HUES64 (cell line): ENCODE results near the gene GNPAT.

ENCODE experiments used
- H3K27ac ChIP-seq: 2 replicates; pipeline ENCODE4 v1.7.0; 2013; ENCODE audit warnings: low read depth, low read length, inconsistent platforms
- H3K27me3 ChIP-seq: 2 replicates; pipeline ENCODE4 v1.6.1; 2013; ENCODE audit warnings: mild to moderate bottlenecking, low read length; ENCODE audit not compliant: insufficient read depth
- H3K36me3 ChIP-seq: 2 replicates; pipeline ENCODE4 v1.6.1; 2013; ENCODE audit warnings: mild to moderate bottlenecking, low read length; ENCODE audit not compliant: insufficient read depth
- H3K4me1 ChIP-seq: 2 replicates; pipeline ENCODE4 v1.6.1; 2013; ENCODE audit warnings: mild to moderate bottlenecking, low read length, moderate library complexity; ENCODE audit not compliant: insufficient read depth
- H3K4me3 ChIP-seq: 2 replicates; pipeline ENCODE4 v1.5.1; 2013; ENCODE audit warnings: mild to moderate bottlenecking, low read length, moderate library complexity
- H3K9ac ChIP-seq: 2 replicates; pipeline ENCODE4 v1.6.1; 2013; ENCODE audit warnings: mild to moderate bottlenecking, low read depth, low read length
- H3K9me3 ChIP-seq: 2 replicates; pipeline ENCODE4 v1.6.1; 2013; ENCODE audit warnings: low read depth, low read length; ENCODE audit not compliant: insufficient read depth
- WGBS: fragments of 150-250, 120-280 bp; methylation state at CpG from one replicate; pipeline ENCODE4 v1.1.7; 2013; ENCODE audit warnings: missing lambda C conversion rate; 5-methylcytosine and 5-hydroxymethylcytosine counted together

GNPAT gene

DNA sequence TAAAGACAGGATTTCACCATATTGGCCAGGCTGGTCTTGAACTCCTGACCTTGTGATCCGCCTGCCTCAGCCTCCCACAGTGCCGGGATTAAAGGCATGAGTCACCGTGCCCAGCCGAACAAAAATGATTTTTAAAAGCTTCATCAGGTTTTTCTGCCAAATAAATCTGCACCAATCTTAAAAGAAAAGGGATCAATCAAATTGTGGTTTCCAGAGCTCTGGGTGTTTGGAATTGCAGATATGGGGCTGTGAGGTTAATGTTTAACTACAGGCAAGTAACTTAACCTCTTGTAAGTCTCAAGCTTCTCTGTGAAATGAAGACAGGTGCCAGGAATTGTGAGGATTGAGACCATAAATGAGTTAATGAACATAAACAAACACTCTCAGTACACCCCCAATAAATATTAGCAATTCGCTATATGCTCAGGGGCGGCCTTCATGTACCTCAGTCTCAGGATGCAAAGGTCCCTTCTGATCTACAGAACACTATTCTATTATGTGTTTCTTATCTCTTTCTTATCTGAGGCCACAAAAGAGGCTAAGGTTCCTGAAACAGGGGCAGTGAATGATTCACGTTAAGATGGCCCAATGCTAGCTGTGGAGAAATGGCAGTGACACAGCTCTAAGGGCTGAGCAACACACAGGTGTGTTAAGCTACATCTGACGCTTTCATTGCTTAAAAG lies 7.1 kb upstream of the GNPAT start:
- H3K27me3 ChIP-seq = no peaks in the 10 kb centered on the region
- H3K27ac ChIP-seq = no peak overlapping the region
- H3K9me3 ChIP-seq = no peaks in the 10 kb centered on the region
- H3K36me3 ChIP-seq = peaks cover 18% of the 10 kb centered on the region
- no peaks in the 10 kb centered on the region for H3K4me1 ChIP-seq
- no peak overlapping the region for H3K9ac ChIP-seq
- WGBS = 89% methylated on average over 8 of the region's 8 CpGs
- H3K4me3 ChIP-seq = no peak overlapping the region

DNA sequence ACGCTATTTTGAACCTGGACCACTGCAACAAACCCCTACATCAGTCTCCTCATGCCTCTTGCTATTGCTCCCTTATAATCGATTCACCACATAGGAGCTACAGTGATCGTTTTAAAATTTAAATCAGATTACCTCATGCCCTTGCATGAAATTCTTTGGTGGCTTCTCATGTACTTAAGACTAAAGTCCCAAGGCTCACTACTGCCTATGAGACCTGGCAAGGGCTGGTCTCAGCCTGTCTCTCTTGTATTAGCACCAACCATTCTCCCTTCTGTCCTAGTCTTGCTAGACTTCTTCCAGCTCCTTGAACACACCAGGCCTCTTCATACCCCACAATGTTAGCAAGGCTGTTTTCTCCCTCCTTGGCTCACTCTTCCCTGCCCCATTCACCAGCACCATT lies 6.5 kb upstream of the GNPAT start:
- Histone ChIP-seq H3K9me3 (no peaks in the 10 kb centered on the region), H3K4me1 (no peaks in the 10 kb centered on the region), H3K27me3 (no peaks in the 10 kb centered on the region), H3K9ac (no peak overlapping the region), H3K36me3 (peaks cover 21% of the 10 kb centered on the region), H3K4me3 (no peak overlapping the region), H3K27ac (no peak overlapping the region)
- 92% methylated on average over 3 of the region's 3 CpGs for WGBS

DNA sequence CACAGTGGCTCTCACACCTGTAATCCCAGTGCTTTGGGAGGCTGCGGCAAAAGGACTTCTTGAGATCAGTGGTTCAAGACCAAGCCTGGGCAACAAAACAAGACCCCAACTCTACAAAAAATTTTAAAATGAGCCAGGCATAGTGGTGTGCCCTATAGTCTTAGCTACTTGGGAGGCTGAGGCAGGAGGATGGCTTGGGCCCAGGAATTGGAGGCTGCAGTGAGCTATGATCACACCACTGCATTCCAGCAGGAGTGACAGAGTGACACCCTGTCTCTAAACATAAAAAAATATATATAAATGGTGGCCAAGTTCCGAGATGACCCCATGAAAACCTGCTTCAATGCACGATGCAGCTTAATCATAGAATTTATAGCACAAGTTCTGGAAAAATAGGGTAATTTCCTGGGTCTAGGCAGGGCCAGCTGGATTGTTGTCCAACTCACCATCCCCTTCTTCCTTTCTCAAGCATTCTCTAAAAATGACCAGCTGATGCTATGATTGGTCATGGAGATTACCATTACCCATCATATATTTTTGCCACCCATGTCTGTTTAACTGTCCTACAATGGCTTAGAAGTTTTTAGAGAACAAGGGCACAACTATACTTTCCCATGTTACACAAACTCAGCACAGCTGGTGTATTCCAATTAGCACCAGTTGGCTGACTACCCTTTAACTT lies 5.3 kb upstream of the GNPAT start:
- no peaks in the 10 kb centered on the region for H3K9me3 ChIP-seq
- H3K9ac ChIP-seq = no peak overlapping the region
- no peak overlapping the region for H3K4me3 ChIP-seq
- H3K4me1 ChIP-seq = peaks cover 6% of the 10 kb centered on the region; the same call in 1 of the 2 replicates
- 100% methylated on average over 3 of the region's 3 CpGs for WGBS
- H3K27ac ChIP-seq = no peak overlapping the region
- no peaks in the 10 kb centered on the region for H3K27me3 ChIP-seq
- peaks cover 21% of the 10 kb centered on the region for H3K36me3 ChIP-seq

DNA sequence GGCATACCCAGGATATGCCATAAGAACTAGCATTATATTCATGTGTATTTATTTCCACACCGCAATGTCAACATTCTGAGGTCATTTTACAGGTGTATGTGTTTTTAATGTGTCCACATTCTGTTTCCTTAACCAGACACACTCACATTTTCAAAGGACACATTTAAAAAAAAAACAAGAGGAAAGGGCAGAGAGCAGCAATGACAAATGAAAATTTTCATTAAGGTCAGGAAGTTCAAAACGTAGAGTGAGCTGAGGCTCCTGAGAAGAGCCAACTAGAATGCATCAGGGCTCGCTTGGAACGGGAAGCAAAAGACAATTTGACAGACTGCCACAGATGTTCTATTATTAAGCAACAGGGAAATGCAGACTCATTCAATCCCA lies 4.8 kb upstream of the GNPAT start:
- no peak overlapping the region for H3K9ac ChIP-seq
- WGBS = 95% methylated on average over 3 of the region's 4 CpGs
- H3K9me3 ChIP-seq = no peaks in the 10 kb centered on the region
- peaks cover 21% of the 10 kb centered on the region for H3K36me3 ChIP-seq
- no peaks in the 10 kb centered on the region for H3K27me3 ChIP-seq
- no peak overlapping the region for H3K27ac ChIP-seq
- H3K4me1 ChIP-seq = peaks cover 6% of the 10 kb centered on the region; the same call in 1 of the 2 replicates
- H3K4me3 ChIP-seq = no peak overlapping the region

- Histone ChIP-seq H3K9ac (no peak overlapping the region), H3K4me3 (no peak overlapping the region), H3K36me3 (peaks cover 21% of the 10 kb centered on the region), H3K4me1 (peaks cover 7% of the 10 kb centered on the region; the same call in 1 of the 2 replicates), H3K27ac (no peak overlapping the region), H3K9me3 (no peaks in the 10 kb centered on the region), H3K27me3 (no peaks in the 10 kb centered on the region)
- WGBS = 94% methylated on average over 9 of the region's 9 CpGs
Observed at GRCh38 chr1:231236938-231237337, 4.1 kb upstream of the GNPAT start.

DNA sequence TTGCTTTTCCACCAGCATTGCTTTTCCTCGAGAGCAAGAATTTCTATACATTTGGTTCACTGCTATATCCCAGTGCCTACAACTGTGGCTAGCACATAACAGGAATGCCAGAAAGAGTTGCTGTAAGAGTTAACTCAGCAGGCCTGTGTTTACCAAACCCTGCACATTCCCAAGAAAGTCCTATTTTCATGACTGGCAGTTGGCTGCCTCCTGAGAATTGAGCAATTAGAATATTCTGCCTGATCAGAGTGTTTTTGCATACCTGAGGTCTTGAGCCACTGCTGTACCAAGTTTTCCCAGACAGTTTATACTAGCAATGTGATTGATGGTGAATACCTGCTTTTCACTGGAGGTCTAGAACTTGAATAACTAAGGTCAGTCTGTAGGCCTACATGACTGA lies 2.7 kb upstream of the GNPAT start:
- Histone ChIP-seq H3K4me1 (peaks cover 13% of the 10 kb centered on the region), H3K27me3 (no peaks in the 10 kb centered on the region), H3K27ac (no peak overlapping the region), H3K4me3 (no peak overlapping the region), H3K9me3 (no peaks in the 10 kb centered on the region), H3K36me3 (peaks cover 21% of the 10 kb centered on the region), H3K9ac (no peak overlapping the region)
- 97% methylated on average over 1 of the region's 1 CpG for WGBS

DNA sequence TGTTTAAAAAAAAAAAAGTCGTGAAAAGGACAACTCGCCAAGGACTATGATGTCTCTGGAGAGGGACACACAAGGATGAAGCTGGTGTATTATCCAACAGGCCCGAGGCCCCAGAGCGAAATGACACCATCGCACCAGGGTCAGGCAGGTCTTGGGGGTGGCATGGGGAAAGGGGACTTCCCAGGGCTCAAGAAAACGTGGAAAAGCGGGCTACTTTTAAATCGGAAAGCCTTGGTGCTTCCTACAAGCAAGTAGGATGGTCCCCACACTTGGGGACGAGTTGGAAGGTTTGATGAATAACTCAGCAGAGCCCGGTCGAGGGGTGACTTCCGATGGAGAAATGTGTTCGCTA lies 505 bp upstream of the GNPAT start:
- H3K4me1 ChIP-seq = peaks cover 13% of the 10 kb centered on the region
- peak overlapping the region; percentile 91 for H3K9ac ChIP-seq
- peaks cover 21% of the 10 kb centered on the region for H3K36me3 ChIP-seq
- 5% methylated on average over 13 of the region's 13 CpGs for WGBS
- H3K4me3 ChIP-seq = peak overlapping the region; percentile 96
- H3K27ac ChIP-seq = peak overlapping the region; percentile 78
- H3K9me3 ChIP-seq = no peaks in the 10 kb centered on the region
- H3K27me3 ChIP-seq = no peaks in the 10 kb centered on the region

- Histone ChIP-seq H3K27me3 (no peaks in the 10 kb centered on the region), H3K4me3 (peak overlapping the region; percentile 96), H3K9ac (peak overlapping the region; percentile 91), H3K4me1 (peaks cover 13% of the 10 kb centered on the region), H3K36me3 (peaks cover 21% of the 10 kb centered on the region), H3K9me3 (no peaks in the 10 kb centered on the region), H3K27ac (no peak overlapping the region)
- WGBS = under 1% methylated on average over 10 of the region's 10 CpGs
Observed at GRCh38 chr1:231241750-231242149, 738 bp downstream of the GNPAT start.

GRCh38 chr1:231242516-231243198 lies 1.6 kb downstream of the GNPAT start:
- H3K9me3 ChIP-seq = no peaks in the 10 kb centered on the region
- H3K9ac ChIP-seq = no peak overlapping the region
- peaks cover 15% of the 10 kb centered on the region for H3K36me3 ChIP-seq
- no peaks in the 10 kb centered on the region for H3K27me3 ChIP-seq
- WGBS = 92% methylated on average over 4 of the region's 5 CpGs
- H3K4me1 ChIP-seq = peaks cover 13% of the 10 kb centered on the region
- no peak overlapping the region for H3K27ac ChIP-seq
- H3K4me3 ChIP-seq = peak overlapping the region; percentile 96

GRCh38 chr1:231248778-231249177 lies 7.8 kb downstream of the GNPAT start:
- Histone ChIP-seq H3K27me3 (no peaks in the 10 kb centered on the region), H3K36me3 (peaks cover 29% of the 10 kb centered on the region), H3K4me3 (no peak overlapping the region), H3K4me1 (no peaks in the 10 kb centered on the region), H3K27ac (no peak overlapping the region), H3K9ac (no peak overlapping the region), H3K9me3 (no peaks in the 10 kb centered on the region)
- WGBS = no CpG with 5 or more reads among the region's 1 CpG

- Histone ChIP-seq H3K36me3 (peaks cover 44% of the 10 kb centered on the region), H3K4me3 (no peak overlapping the region), H3K27me3 (no peaks in the 10 kb centered on the region), H3K27ac (no peak overlapping the region), H3K4me1 (no peaks in the 10 kb centered on the region), H3K9ac (no peak overlapping the region), H3K9me3 (no peaks in the 10 kb centered on the region)
- 98% methylated on average over 3 of the region's 3 CpGs for WGBS
Observed at GRCh38 chr1:231252336-231252735, 11.3 kb downstream of the GNPAT start.
